ENCODE results near the gene PDE5A.

- no peak for TF ChIP-seq MXI1 (IDR thresholded peaks at IDR 0.05; ENCODE audit: low read depth, low read length)
- TF ChIP-seq CTCF (IDR thresholded peaks at IDR 0.05 in 2 of 3, conservative IDR thresholded peaks at IDR 0.05 in 1 of 3; ENCODE audit: control insufficient read depth in 2 of 3, extremely low read depth in 1 of 3, insufficient read depth in 1 of 3, low read depth in 3 of 3, low read length in 3 of 3): no peak
- TF ChIP-seq CREB1 (IDR thresholded peaks at IDR 0.05; ENCODE audit: low read depth): no peak
- no peak for TF ChIP-seq REST (IDR thresholded peaks at IDR 0.05; ENCODE audit: low read depth, low read length)
Measured at GRCh38 chr4:119477412-119478053, 151.1 kb downstream of the PDE5A start.

All from GM12878 (cell line).